Muscle layer of colon (tissue), 2 donors: Measurements from ENCODE around the gene ARGLU1.

Experiments
- H3K27ac ChIP-seq: one replicate; pipeline ENCODE4 v1.7.0; 2013; ENCODE audit warnings: low read depth, mild to moderate bottlenecking, low read length, moderate library complexity
- H3K27me3 ChIP-seq, 2 donors: one replicate each; pipeline ENCODE4 v1.7.0; 2013; ENCODE audit warnings: low read length in 2 of 2, mild to moderate bottlenecking in 2 of 2; ENCODE audit not compliant: insufficient read depth in 2 of 2, control insufficient read depth in 1 of 2
- H3K36me3 ChIP-seq: one replicate; pipeline ENCODE4 v1.7.0; 2013; ENCODE audit warnings: mild to moderate bottlenecking, low read length; ENCODE audit not compliant: insufficient read depth
- H3K4me1 ChIP-seq: one replicate; pipeline ENCODE4 v1.7.0; 2013; ENCODE audit warnings: mild to moderate bottlenecking, low read length; ENCODE audit not compliant: insufficient read depth
- H3K4me3 ChIP-seq, 2 donors: one replicate each; pipeline ENCODE4 v1.7.0; 2013; ENCODE audit warnings: low read length in 2 of 2, low read depth in 1 of 2, mild to moderate bottlenecking in 1 of 2, moderate library complexity in 1 of 2
- H3K9ac ChIP-seq: one replicate; pipeline ENCODE4 v1.7.0; 2013; ENCODE audit warnings: low read length
- H3K9me3 ChIP-seq: one replicate; pipeline ENCODE4 v1.7.0; 2013; ENCODE audit warnings: mild to moderate bottlenecking, low read length
- donor health status: abdominal sarcoma.
- donor health status: Adenocarcinoma of cecum.

The ARGLU1 gene

DNA sequence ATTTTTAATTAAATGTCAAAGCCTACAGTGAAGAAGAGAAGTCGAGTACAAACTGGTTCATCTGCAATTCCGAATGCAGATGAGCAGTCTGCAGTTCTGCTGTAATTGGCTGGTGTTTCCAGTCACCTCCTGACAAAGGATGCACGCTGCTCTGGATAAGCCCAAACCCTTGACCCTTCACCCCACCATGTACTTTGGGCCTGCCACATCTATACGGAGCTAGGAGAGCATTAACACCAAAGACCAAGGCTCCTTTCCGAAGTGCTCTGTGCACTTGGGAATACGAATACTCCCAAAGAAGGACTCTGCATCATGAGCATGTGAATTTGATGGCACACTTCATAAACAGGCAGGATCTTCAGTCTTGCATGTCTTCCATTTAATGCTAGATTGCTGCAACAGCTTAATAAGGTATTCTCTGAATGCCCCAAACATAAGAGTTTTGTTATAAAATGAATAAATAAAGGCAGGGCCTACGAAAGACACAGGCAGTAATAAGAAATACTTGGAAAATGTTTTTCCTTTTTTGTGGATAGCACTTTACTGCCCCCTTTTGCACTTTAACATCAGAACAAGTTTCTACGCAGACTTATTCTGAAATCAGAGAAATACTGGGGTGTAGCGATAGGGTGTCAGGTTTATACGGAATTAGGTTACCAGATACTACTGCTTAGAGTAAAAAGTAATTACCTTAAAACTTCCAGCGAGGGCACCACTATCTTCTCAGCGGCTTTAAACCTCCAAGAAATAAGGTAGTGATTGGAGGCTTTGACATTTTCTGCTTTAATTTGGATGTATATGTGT, 47.5 kb downstream of the ARGLU1 start:
- no peak overlapping the region for H3K4me3 ChIP-seq
- no peaks in the 10 kb centered on the region for H3K9me3 ChIP-seq

DNA sequence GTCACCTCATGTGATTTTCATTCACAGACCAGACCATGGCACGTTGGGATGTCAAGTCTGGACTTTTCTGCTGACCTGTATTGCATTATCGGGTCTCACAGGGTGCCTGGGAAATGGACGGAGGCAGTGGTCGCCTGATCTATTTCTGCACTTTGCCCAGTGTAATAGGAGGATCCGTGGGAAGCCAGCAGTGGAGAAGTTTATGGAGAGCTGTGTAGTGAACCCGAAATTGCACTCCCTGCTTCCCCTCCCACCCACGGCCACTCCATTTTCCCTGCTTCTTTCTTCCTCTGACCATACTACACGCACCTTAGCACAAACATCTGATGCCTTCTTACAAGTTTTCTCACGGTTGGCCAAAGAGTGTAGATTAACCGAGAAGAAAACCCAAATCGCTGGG, 49.4 kb downstream of the ARGLU1 start:
- H3K9ac ChIP-seq = no peak overlapping the region
- no peak overlapping the region for H3K27ac ChIP-seq
- H3K4me1 ChIP-seq = peaks cover 28% of the 10 kb centered on the region
- no peaks in the 10 kb centered on the region for H3K9me3 ChIP-seq
- no peaks in the 10 kb centered on the region for H3K36me3 ChIP-seq
- no peak overlapping the region for H3K4me3 ChIP-seq
- no peaks in the 10 kb centered on the region for H3K27me3 ChIP-seq

More for the DNA sequence above, 47.5 kb downstream of the ARGLU1 start:
- Histone ChIP-seq H3K4me1 (peaks cover 25% of the 10 kb centered on the region), H3K36me3 (no peaks in the 10 kb centered on the region), H3K9ac (no peak overlapping the region), H3K27ac (no peak overlapping the region), H3K27me3 (no peaks in the 10 kb centered on the region)

DNA sequence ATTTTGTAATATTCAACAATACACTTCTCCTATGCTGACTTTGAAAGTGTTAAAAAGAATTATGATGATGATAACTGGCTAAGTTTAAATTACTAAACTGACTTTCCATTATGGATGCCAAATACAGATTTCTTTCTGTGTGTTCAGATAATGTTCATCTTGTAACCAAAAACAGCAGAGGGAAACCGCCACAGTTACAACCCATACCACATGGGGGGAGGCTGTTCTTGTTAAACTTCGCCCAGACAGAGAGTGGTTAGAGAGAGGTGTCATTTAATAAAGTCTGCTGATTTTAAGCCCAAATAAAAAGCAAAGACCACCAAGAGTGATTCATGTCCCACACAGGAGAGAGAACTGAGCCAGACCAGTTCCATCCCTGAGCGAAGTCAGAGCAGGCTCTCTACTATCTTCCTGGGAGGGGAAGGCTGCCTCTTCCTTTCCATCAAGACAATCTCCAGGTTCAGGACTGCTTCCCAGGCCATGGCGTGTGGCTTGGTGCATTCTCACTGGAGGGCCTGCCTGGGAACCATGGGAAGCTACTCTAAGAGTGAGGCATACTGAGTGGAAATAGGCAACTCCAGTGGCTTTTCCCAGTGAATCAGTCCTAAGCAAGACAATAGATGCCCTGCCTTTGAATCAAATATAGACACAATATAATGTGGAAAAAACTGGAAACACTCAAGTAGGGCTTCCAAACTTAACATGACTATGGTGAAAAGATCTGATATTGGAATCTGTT, 50.7 kb downstream of the ARGLU1 start:
- H3K9ac ChIP-seq = no peak overlapping the region
- H3K27ac ChIP-seq = no peak overlapping the region
- no peaks in the 10 kb centered on the region for H3K27me3 ChIP-seq
- no peaks in the 10 kb centered on the region for H3K36me3 ChIP-seq
- H3K9me3 ChIP-seq = no peaks in the 10 kb centered on the region
- peaks cover 29% of the 10 kb centered on the region for H3K4me1 ChIP-seq
- no peak overlapping the region for H3K4me3 ChIP-seq

GRCh38 chr13:106515635-106516254, 52.2 kb downstream of the ARGLU1 start:
- Histone ChIP-seq H3K9me3 (no peaks in the 10 kb centered on the region), H3K9ac (no peak overlapping the region), H3K27me3 (no peaks in the 10 kb centered on the region), H3K4me1 (peaks cover 24% of the 10 kb centered on the region), H3K4me3 (no peak overlapping the region), H3K36me3 (no peaks in the 10 kb centered on the region), H3K27ac (no peak overlapping the region)

GRCh38 chr13:106514928-106515634, 52.9 kb downstream of the ARGLU1 start:
- no peak overlapping the region for H3K4me3 ChIP-seq

GRCh38 chr13:106513025-106513983, 54.6 kb downstream of the ARGLU1 start:
- H3K9ac ChIP-seq = no peak overlapping the region
- no peaks in the 10 kb centered on the region for H3K36me3 ChIP-seq
- no peaks in the 10 kb centered on the region for H3K27me3 ChIP-seq
- no peaks in the 10 kb centered on the region for H3K9me3 ChIP-seq
- peaks cover 23% of the 10 kb centered on the region for H3K4me1 ChIP-seq
- no peak overlapping the region for H3K4me3 ChIP-seq
- H3K27ac ChIP-seq = no peak overlapping the region

More at GRCh38 chr13:106514928-106515634, 52.9 kb downstream of the ARGLU1 start:
- H3K27me3 ChIP-seq = no peaks in the 10 kb centered on the region
- H3K36me3 ChIP-seq = no peaks in the 10 kb centered on the region
- H3K9me3 ChIP-seq = no peaks in the 10 kb centered on the region
- H3K9ac ChIP-seq = no peak overlapping the region
- no peak overlapping the region for H3K27ac ChIP-seq
- peaks cover 23% of the 10 kb centered on the region for H3K4me1 ChIP-seq

DNA sequence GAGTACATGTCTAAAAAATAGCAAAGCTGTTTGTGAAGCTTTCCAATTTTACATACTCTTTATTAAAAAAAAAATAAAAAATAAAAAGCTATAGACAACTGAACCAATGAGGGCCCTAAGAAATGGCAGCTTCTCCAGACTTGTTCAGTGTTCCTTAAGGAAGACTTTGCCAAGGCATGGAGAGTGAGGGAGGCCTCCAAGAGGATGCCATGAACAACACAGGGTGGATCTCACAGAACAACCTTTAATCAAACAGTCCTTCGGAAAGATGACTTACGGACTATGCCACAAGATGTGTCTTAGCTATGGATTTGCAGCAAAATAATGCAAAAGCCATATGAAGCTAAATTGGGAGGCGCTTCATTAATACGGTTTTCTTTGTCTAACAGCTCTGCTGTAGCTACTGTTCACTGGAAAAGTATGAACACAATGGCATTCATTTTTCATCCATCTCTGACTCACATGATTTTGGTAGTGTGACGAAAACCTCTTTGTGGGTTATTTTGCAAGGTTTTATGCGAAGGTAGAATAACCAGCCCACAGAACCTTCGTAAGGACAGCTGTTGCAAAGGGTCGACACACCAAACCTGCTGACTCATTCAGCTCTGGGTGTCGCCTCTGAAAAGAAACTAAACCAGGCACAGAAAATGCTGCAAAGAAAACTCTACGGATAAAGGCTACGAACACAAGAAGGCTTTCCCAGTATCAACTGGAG, 60.2 kb downstream of the ARGLU1 start:
- Histone ChIP-seq H3K27ac (no peak overlapping the region), H3K9ac (no peak overlapping the region), H3K4me1 (peaks cover 15% of the 10 kb centered on the region), H3K9me3 (no peaks in the 10 kb centered on the region), H3K4me3 (no peak overlapping the region), H3K27me3 (no peaks in the 10 kb centered on the region), H3K36me3 (no peaks in the 10 kb centered on the region)

GRCh38 chr13:106506286-106506685, 61.7 kb downstream of the ARGLU1 start:
- Histone ChIP-seq H3K4me3 (no peak overlapping the region), H3K27me3 (no peaks in the 10 kb centered on the region), H3K36me3 (no peaks in the 10 kb centered on the region), H3K9me3 (no peaks in the 10 kb centered on the region), H3K27ac (no peak overlapping the region), H3K4me1 (peaks cover 15% of the 10 kb centered on the region), H3K9ac (no peak overlapping the region)

- H3K9ac ChIP-seq = no peak overlapping the region
- no peak overlapping the region for H3K27ac ChIP-seq
- peaks cover 15% of the 10 kb centered on the region for H3K4me1 ChIP-seq
- H3K36me3 ChIP-seq = no peaks in the 10 kb centered on the region
- H3K27me3 ChIP-seq = no peaks in the 10 kb centered on the region
- no peak overlapping the region for H3K4me3 ChIP-seq
- no peaks in the 10 kb centered on the region for H3K9me3 ChIP-seq
Measured at GRCh38 chr13:106505732-106506131, 62.2 kb downstream of the ARGLU1 start.

- H3K9ac ChIP-seq = no peak overlapping the region
- peaks cover 15% of the 10 kb centered on the region for H3K4me1 ChIP-seq
- no peaks in the 10 kb centered on the region for H3K27me3 ChIP-seq
- no peaks in the 10 kb centered on the region for H3K9me3 ChIP-seq
- no peaks in the 10 kb centered on the region for H3K36me3 ChIP-seq
- H3K27ac ChIP-seq = no peak overlapping the region
- no peak overlapping the region for H3K4me3 ChIP-seq
Measured at GRCh38 chr13:106505295-106505694, 62.6 kb downstream of the ARGLU1 start.
